ENCODE data around the gene TTLL5.

TTLL5 gene

DNA sequence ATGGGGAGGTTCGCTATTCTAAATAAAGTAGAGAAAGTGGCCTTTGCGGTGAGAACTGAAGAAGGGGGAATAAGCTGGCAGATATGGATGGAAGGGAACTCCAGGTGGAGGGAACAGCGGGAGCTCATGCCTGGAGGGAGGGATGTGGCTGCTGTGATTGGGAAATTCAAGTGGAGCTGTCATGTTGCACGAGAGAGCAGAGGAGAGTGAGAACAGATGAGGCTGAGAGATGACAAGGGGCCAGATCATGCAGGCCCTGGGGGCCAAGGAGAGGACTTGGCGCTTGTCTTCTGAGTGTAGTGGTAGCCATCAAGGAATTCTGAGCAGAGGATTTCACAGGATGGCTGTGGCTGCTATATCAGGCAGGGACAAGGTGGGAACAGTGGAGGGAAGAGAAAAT is 285.7 kb downstream of the TTLL5 start (continued):
- TF ChIP-seq ARNTL (CRISPR knock-in tag; IDR thresholded peaks at IDR 0.05; ENCODE audit: borderline replicate concordance, low read depth), result no peak
- TF ChIP-seq BACH2 (CRISPR knock-in tag; IDR thresholded peaks at IDR 0.05; ENCODE audit: borderline replicate concordance), result no peak

DNA sequence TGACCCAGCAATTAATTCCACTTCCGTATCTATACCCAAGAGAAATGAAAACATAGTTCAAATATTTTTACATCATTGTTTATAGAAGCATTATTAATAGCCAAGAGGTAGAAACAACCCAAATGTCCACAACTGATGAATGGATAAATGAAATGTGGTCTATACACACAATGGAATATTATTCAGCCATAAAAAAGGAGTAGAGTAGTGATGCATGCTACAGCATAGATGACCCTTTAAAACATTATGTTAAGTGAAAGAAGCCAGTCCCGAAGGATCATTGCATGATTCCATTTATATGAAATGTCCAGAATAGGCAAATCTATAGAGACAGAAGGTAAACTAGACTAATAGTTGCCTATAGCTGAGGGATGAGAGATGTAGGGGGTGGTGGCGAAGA is 291.4 kb downstream of the TTLL5 start:
- no peak for ATAC-seq
- TF ChIP-seq GLIS3 (CRISPR knock-in tag; IDR thresholded peaks at IDR 0.05), result no peak
- TF ChIP-seq ZFP3 (CRISPR knock-in tag; IDR thresholded peaks at IDR 0.05), result no peak
- TF ChIP-seq ZC3H10 (CRISPR knock-in tag; IDR thresholded peaks at IDR 0.05), result no peak
- TF ChIP-seq RARB (CRISPR knock-in tag; IDR thresholded peaks at IDR 0.05), result no peak
- no peak for TF ChIP-seq ZNF70 (CRISPR knock-in tag; IDR thresholded peaks at IDR 0.05)
- TF ChIP-seq, protein P1, sequence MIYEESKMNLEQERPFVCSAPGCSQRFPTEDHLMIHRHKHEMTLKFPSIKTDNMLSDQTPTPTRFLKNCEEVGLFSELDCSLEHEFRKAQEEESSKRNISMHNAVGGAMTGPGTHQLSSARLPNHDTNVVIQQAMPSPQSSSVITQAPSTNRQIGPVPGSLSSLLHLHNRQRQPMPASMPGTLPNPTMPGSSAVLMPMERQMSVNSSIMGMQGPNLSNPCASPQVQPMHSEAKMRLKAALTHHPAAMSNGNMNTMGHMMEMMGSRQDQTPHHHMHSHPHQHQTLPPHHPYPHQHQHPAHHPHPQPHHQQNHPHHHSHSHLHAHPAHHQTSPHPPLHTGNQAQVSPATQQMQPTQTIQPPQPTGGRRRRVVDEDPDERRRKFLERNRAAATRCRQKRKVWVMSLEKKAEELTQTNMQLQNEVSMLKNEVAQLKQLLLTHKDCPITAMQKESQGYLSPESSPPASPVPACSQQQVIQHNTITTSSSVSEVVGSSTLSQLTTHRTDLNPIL (CRISPR knock-in tag; IDR thresholded peaks at IDR 0.05; ENCODE audit: low read depth), result no peak
- TF ChIP-seq, protein P2, sequence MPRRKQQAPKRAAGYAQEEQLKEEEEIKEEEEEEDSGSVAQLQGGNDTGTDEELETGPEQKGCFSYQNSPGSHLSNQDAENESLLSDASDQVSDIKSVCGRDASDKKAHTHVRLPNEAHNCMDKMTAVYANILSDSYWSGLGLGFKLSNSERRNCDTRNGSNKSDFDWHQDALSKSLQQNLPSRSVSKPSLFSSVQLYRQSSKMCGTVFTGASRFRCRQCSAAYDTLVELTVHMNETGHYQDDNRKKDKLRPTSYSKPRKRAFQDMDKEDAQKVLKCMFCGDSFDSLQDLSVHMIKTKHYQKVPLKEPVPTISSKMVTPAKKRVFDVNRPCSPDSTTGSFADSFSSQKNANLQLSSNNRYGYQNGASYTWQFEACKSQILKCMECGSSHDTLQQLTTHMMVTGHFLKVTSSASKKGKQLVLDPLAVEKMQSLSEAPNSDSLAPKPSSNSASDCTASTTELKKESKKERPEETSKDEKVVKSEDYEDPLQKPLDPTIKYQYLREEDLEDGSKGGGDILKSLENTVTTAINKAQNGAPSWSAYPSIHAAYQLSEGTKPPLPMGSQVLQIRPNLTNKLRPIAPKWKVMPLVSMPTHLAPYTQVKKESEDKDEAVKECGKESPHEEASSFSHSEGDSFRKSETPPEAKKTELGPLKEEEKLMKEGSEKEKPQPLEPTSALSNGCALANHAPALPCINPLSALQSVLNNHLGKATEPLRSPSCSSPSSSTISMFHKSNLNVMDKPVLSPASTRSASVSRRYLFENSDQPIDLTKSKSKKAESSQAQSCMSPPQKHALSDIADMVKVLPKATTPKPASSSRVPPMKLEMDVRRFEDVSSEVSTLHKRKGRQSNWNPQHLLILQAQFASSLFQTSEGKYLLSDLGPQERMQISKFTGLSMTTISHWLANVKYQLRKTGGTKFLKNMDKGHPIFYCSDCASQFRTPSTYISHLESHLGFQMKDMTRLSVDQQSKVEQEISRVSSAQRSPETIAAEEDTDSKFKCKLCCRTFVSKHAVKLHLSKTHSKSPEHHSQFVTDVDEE (CRISPR knock-in tag; IDR thresholded peaks at IDR 0.05), result no peak
- no peak for TF ChIP-seq TCF4 (CRISPR knock-in tag; IDR thresholded peaks at IDR 0.05; ENCODE audit: borderline replicate concordance)
- TF ChIP-seq, protein P3, sequence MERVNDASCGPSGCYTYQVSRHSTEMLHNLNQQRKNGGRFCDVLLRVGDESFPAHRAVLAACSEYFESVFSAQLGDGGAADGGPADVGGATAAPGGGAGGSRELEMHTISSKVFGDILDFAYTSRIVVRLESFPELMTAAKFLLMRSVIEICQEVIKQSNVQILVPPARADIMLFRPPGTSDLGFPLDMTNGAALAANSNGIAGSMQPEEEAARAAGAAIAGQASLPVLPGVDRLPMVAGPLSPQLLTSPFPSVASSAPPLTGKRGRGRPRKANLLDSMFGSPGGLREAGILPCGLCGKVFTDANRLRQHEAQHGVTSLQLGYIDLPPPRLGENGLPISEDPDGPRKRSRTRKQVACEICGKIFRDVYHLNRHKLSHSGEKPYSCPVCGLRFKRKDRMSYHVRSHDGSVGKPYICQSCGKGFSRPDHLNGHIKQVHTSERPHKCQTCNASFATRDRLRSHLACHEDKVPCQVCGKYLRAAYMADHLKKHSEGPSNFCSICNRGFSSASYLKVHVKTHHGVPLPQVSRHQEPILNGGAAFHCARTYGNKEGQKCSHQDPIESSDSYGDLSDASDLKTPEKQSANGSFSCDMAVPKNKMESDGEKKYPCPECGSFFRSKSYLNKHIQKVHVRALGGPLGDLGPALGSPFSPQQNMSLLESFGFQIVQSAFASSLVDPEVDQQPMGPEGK (CRISPR knock-in tag; IDR thresholded peaks at IDR 0.05; ENCODE audit: borderline replicate concordance), result no peak
- no peak for TF ChIP-seq BACH2 (CRISPR knock-in tag; IDR thresholded peaks at IDR 0.05; ENCODE audit: borderline replicate concordance)
- TF ChIP-seq, protein P4, sequence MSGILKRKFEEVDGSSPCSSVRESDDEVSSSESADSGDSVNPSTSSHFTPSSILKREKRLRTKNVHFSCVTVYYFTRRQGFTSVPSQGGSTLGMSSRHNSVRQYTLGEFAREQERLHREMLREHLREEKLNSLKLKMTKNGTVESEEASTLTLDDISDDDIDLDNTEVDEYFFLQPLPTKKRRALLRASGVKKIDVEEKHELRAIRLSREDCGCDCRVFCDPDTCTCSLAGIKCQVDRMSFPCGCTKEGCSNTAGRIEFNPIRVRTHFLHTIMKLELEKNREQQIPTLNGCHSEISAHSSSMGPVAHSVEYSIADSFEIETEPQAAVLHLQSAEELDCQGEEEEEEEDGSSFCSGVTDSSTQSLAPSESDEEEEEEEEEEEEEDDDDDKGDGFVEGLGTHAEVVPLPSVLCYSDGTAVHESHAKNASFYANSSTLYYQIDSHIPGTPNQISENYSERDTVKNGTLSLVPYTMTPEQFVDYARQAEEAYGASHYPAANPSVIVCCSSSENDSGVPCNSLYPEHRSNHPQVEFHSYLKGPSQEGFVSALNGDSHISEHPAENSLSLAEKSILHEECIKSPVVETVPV (CRISPR knock-in tag; IDR thresholded peaks at IDR 0.05), result no peak
- TF ChIP-seq ZFP30 (CRISPR knock-in tag; IDR thresholded peaks at IDR 0.05), result no peak
- TF ChIP-seq ARNTL (CRISPR knock-in tag; IDR thresholded peaks at IDR 0.05; ENCODE audit: borderline replicate concordance, low read depth), result no peak

DNA sequence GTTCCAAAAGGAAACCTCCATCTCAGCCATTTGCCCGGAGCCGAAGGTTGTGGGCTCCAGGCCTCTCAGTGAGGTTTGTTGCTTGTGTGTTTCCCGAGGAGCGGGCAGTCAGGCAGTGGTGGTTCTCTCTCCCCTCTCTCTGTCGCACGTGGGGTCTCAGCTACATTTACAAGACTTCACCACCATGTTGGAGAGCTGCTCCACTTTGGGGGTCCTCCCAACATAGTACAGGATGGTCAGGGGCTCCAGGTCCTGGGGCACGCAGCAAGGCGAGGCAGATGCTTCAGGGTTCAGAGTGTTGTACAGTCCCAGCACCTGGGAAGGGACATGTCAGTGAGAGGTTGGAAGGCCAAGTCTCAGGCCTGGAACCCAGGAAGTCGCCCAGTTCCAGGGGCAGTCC is 298.0 kb downstream of the TTLL5 start:
- TF ChIP-seq PPARA (CRISPR knock-in tag; IDR thresholded peaks at IDR 0.05; ENCODE audit: borderline replicate concordance) (no peak), ZNF8 (CRISPR knock-in tag; IDR thresholded peaks at IDR 0.05) (no peak), CSDC2 (CRISPR knock-in tag; IDR thresholded peaks at IDR 0.05) (no peak), OSR1 (CRISPR knock-in tag; IDR thresholded peaks at IDR 0.05) (no peak), BACH2 (CRISPR knock-in tag; IDR thresholded peaks at IDR 0.05; ENCODE audit: borderline replicate concordance) (no peak), ZNF70 (CRISPR knock-in tag; IDR thresholded peaks at IDR 0.05) (no peak), GLIS3 (CRISPR knock-in tag; IDR thresholded peaks at IDR 0.05) (no peak), ZFP3 (CRISPR knock-in tag; IDR thresholded peaks at IDR 0.05) (no peak), ESRRG (CRISPR knock-in tag; IDR thresholded peaks at IDR 0.05) (no peak), TOX (CRISPR knock-in tag; IDR thresholded peaks at IDR 0.05; ENCODE audit: borderline replicate concordance) (no peak)
- TF ChIP-seq, protein P1 (CRISPR knock-in tag; IDR thresholded peaks at IDR 0.05; ENCODE audit: low read depth), result no peak
- TF ChIP-seq, protein P4 (CRISPR knock-in tag; IDR thresholded peaks at IDR 0.05), result no peak
- TF ChIP-seq, protein P5, sequence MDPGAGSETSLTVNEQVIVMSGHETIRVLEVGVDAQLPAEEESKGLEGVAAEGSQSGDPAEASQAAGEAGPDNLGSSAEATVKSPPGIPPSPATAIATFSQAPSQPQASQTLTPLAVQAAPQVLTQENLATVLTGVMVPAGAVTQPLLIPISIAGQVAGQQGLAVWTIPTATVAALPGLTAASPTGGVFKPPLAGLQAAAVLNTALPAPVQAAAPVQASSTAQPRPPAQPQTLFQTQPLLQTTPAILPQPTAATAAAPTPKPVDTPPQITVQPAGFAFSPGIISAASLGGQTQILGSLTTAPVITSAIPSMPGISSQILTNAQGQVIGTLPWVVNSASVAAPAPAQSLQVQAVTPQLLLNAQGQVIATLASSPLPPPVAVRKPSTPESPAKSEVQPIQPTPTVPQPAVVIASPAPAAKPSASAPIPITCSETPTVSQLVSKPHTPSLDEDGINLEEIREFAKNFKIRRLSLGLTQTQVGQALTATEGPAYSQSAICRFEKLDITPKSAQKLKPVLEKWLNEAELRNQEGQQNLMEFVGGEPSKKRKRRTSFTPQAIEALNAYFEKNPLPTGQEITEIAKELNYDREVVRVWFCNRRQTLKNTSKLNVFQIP (CRISPR knock-in tag; IDR thresholded peaks at IDR 0.05; ENCODE audit: borderline replicate concordance, low read depth), result no peak
- no peak for ATAC-seq

All from SK-N-SH treated with all-trans-retinoic acid at 6 μM for 48 hours (cell line).